A673 (cell line): Measurements from ENCODE around the gene ERI3. TPM values are rescaled to one million over a fixed set of nuclear protein-coding genes. Genes with fewer than 3 reads are reported as not detected.

ENCODE experiments used
- BruUV-seq: library from RNA; stranded (reverse); fragments of 400-500 nt; replicated peaks from 2 replicates; lab custom pipeline; 2021; lab: Mats Ljungman, UMichigan
- CTCF ChIA-PET: fragments of 300-600 bp; sonication (Branson Sonifier 250); formaldehyde crosslinking; loops from one replicate; lab custom pipeline; 2022; ENCODE audit warnings: antibody characterized with exemption; lab: Charles Lee
- POLR2A ChIA-PET: fragments of 300-600 bp; sonication (Branson Sonifier 250); formaldehyde crosslinking; loops from one replicate; lab custom pipeline; 2022; ENCODE audit warnings: antibody characterized with exemption; ENCODE audit not compliant: low non-redundant PET; lab: Charles Lee
- DNase-seq: peaks from one replicate; pipeline ENCODE4 v3.0.0-alpha.2; 2015; ENCODE audit warnings: low spot score
- H3K27ac ChIP-seq: fragments of 200-600 bp; sonication (generic); 2 replicates; pipeline ENCODE4 v1.5.1; 2016; ENCODE audit warnings: mixed run types, low read depth, mild to moderate bottlenecking, mixed read lengths, antibody characterized with exemption, low read length; ENCODE audit not compliant: poor library complexity, severe bottlenecking
- H3K27me3 ChIP-seq: fragments of 200-600 bp; sonication (generic); replicated peaks from 2 replicates; pipeline ENCODE4 v1.6.1; 2017; ENCODE audit warnings: mixed run types, low read depth, mild to moderate bottlenecking, mixed read lengths, antibody characterized with exemption, low read length; ENCODE audit not compliant: insufficient read depth, poor library complexity
- H3K36me3 ChIP-seq: fragments of 200-600 bp; sonication (generic); 2 replicates; pipeline ENCODE4 v1.6.1; 2016; ENCODE audit warnings: mixed run types, mild to moderate bottlenecking, mixed read lengths, antibody characterized with exemption, low read length; ENCODE audit not compliant: insufficient read depth, poor library complexity, severe bottlenecking
- H3K4me1 ChIP-seq: fragments of 200-600 bp; sonication (generic); 2 replicates; pipeline ENCODE4 v1.6.1; 2017; ENCODE audit warnings: mixed run types, mild to moderate bottlenecking, mixed read lengths, antibody characterized with exemption, low read length; ENCODE audit not compliant: insufficient read depth, poor library complexity, severe bottlenecking
- H3K4me3 ChIP-seq: fragments of 200-600 bp; sonication (generic); 2 replicates; pipeline ENCODE4 v1.5.1; 2016; ENCODE audit warnings: low read depth, mixed run types, mild to moderate bottlenecking, mixed read lengths, low read length; ENCODE audit not compliant: poor library complexity, severe bottlenecking
- H3K9me3 ChIP-seq: fragments of 200-600 bp; sonication (generic); 2 replicates; pipeline ENCODE4 v1.6.1; 2016; ENCODE audit warnings: mixed run types, low read depth, mild to moderate bottlenecking, mixed read lengths, antibody characterized with exemption, low read length; ENCODE audit not compliant: poor library complexity, severe bottlenecking
- EZH2 ChIP-seq: fragments of 200-600 bp; sonication (generic); IDR thresholded peaks from 2 replicates; pipeline ENCODE4 v1.6.1; 2017; ENCODE audit warnings: borderline replicate concordance, low read depth, mild to moderate bottlenecking, mixed read lengths, antibody characterized with exemption, low read length; ENCODE audit not compliant: poor library complexity, severe bottlenecking
- intact Hi-C: fragments of 100-400 bp; cut with micrococcal nuclease; formaldehyde crosslinking; loops from one replicate; pipeline ENCODE4 v1.10.0; 2022; ENCODE audit not compliant: unreplicated experiment
- total RNA-seq: library from RNA; stranded (reverse); gene quantifications from 2 replicates; pipeline ENCODE4 v1.2.3, GENCODE V29; 2021
- TF ChIP-seq, protein P1 (sequence below): fragments of 300-800, 200-600 bp; sonication (generic); conservative IDR thresholded peaks from 2 replicates; pipeline ENCODE4 v1.5.1; 2017; ENCODE audit warnings: low read depth, mild to moderate bottlenecking, antibody characterized with exemption, low read length, moderate library complexity, mixed read lengths

Gene ERI3
- total RNA-seq, 1 experiment from 2014 or later = 97.9 TPM

DNA sequence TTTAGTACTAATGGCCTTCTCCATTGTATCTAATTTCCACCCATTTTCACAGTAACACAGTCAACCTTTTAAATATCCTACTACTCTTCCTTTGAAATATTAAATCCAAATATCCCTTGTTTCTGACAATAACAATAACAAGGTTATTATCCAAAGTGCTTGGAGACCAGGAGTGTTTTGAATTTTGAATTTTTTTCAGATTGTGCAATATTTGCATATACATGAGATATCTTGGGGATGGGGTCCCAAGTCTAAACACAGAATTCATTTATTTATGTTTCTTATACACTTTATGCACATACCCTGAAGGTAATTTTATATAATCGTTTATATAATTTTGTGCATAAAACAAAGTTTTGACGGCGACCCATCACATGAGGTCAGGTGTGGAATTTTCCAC lies 124.3 kb downstream of the ERI3 start:
- ChIA-PET CTCF (no interaction called here), POLR2A (no interaction called here)
- Histone ChIP-seq H3K27ac (no peak overlapping the region), H3K27me3 (no peaks in the 10 kb centered on the region), H3K36me3 (no peaks in the 10 kb centered on the region), H3K9me3 (no peaks in the 10 kb centered on the region), H3K4me3 (no peak overlapping the region), H3K4me1 (no peaks in the 10 kb centered on the region)
- intact Hi-C loops = no loop called here
- no TSS peak for BruUV-seq
- no peak for DNase-seq
- TF ChIP-seq, protein P1, sequence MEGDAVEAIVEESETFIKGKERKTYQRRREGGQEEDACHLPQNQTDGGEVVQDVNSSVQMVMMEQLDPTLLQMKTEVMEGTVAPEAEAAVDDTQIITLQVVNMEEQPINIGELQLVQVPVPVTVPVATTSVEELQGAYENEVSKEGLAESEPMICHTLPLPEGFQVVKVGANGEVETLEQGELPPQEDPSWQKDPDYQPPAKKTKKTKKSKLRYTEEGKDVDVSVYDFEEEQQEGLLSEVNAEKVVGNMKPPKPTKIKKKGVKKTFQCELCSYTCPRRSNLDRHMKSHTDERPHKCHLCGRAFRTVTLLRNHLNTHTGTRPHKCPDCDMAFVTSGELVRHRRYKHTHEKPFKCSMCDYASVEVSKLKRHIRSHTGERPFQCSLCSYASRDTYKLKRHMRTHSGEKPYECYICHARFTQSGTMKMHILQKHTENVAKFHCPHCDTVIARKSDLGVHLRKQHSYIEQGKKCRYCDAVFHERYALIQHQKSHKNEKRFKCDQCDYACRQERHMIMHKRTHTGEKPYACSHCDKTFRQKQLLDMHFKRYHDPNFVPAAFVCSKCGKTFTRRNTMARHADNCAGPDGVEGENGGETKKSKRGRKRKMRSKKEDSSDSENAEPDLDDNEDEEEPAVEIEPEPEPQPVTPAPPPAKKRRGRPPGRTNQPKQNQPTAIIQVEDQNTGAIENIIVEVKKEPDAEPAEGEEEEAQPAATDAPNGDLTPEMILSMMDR = no peak
- no peak for TF ChIP-seq EZH2

DNA sequence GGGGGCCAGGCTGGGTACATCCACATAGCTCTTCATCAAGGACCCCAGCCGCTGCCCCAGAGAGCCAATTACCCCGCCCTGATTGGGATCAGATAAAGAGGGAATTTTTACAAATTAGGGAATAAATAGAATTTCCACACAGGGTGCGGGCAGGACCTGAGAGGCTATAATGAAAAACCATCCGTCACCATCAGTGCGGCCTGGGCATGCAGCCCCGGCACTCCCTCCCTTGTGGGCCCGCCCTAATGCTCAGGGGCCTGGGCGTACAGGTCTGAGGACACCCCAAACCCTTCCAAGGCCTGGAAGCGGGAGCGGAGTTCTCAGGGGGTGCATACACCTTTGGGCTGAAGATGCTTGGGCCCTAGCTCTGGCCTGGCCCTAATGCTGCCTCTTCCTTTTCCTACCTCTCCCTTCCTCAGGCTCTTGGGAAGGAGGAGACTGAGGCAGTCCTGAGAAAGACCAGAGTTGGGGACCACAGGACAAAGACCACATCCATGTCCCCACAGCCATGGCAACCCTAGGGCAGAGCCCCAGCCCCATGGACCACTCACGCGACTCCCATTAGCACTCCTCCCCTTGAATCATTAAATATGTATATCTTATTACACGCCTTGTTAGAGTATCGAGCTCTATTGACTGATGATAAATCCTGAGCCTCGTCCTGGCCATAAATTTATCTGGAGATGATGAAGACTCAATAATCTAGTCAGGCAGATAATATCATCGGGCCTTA lies 125.5 kb downstream of the ERI3 start:
- no peak for TF ChIP-seq EZH2
- TF ChIP-seq, protein P1 = no peak
- Histone ChIP-seq H3K9me3 (no peaks in the 10 kb centered on the region), H3K4me1 (no peaks in the 10 kb centered on the region), H3K27ac (no peak overlapping the region), H3K4me3 (no peak overlapping the region), H3K27me3 (no peaks in the 10 kb centered on the region), H3K36me3 (no peaks in the 10 kb centered on the region)
- intact Hi-C loops = no loop called here
- DNase-seq = no peak
- ChIA-PET CTCF (no interaction called here), POLR2A (no interaction called here)
- no TSS peak for BruUV-seq

DNA sequence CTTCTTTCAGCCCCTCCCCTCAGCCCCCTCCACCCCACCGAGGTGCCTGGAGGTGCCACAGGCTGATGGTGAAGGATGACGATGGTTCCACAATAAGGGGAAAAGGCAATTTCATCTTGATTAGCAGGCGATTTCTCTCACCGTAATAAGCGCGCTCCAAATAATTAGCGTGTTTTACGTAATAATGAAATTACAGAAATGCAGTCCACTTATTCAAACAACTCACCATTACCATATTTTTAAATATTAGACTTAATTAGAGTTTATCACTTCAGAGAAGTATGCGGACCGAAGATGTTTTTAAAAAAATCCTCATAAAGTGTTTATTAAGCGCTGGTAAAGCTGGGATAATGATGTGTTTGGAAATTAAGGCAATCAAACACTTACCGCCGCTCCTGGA lies 126.8 kb downstream of the ERI3 start:
- Histone ChIP-seq H3K36me3 (no peaks in the 10 kb centered on the region), H3K4me3 (no peak overlapping the region), H3K9me3 (no peaks in the 10 kb centered on the region), H3K4me1 (no peaks in the 10 kb centered on the region), H3K27ac (no peak overlapping the region), H3K27me3 (no peaks in the 10 kb centered on the region)
- no peak for TF ChIP-seq EZH2
- TF ChIP-seq, protein P1 = no peak
- CTCF ChIA-PET = no interaction called here
- POLR2A ChIA-PET = no interaction called here
- no peak for DNase-seq
- intact Hi-C loops = no loop called here
- BruUV-seq = no TSS peak
